Trophoblast cell (in vitro differentiated cells and primary cell): ENCODE data around the gene ZBTB20.

Source experiments
- DNase-seq, 2 donors: peaks; one replicate each; pipeline ENCODE4 v3.0.0-alpha.2; 2016
- H2AFZ ChIP-seq: 2 replicates; pipeline ENCODE4 v1.6.1; 2013; ENCODE audit warnings: low read length, moderate library complexity, mild to moderate bottlenecking; ENCODE audit not compliant: insufficient read depth, poor library complexity
- H2AK5ac ChIP-seq: 2 replicates; pipeline ENCODE4 v1.6.1; 2013; ENCODE audit warnings: mild to moderate bottlenecking, low read length
- H2BK120ac ChIP-seq: 2 replicates; pipeline ENCODE4 v1.6.1; 2013; ENCODE audit warnings: low read length, mild to moderate bottlenecking, moderate library complexity; ENCODE audit not compliant: insufficient read depth, poor library complexity
- H2BK12ac ChIP-seq: 2 replicates; pipeline ENCODE4 v1.6.1; 2013; ENCODE audit warnings: mild to moderate bottlenecking, low read length, moderate library complexity
- H2BK5ac ChIP-seq: 2 replicates; pipeline ENCODE4 v1.6.1; 2013; ENCODE audit warnings: low read length, low read depth, moderate library complexity, mild to moderate bottlenecking; ENCODE audit not compliant: poor library complexity
- H3K14ac ChIP-seq: 2 replicates; pipeline ENCODE4 v1.6.1; 2013; ENCODE audit warnings: mild to moderate bottlenecking, low read length
- H3K18ac ChIP-seq: 2 replicates; pipeline ENCODE4 v1.6.1; 2013; ENCODE audit warnings: mild to moderate bottlenecking, low read length
- H3K23ac ChIP-seq: 2 replicates; pipeline ENCODE4 v1.6.1; 2013; ENCODE audit warnings: low read length
- H3K27ac ChIP-seq: 2 replicates; pipeline ENCODE4 v1.5.1; 2013; ENCODE audit warnings: low read depth, mild to moderate bottlenecking, inconsistent platforms, low read length, moderate library complexity
- H3K27me3 ChIP-seq: 2 replicates; pipeline ENCODE4 v1.6.1; 2013; ENCODE audit warnings: inconsistent platforms, mild to moderate bottlenecking, low read length, moderate library complexity; ENCODE audit not compliant: insufficient read depth
- H3K36me3 ChIP-seq, 2 experiments: 1 replicate in 1 of 2; 2 replicates in 1 of 2; pipeline ENCODE4 v1.6.1; 2013; ENCODE audit warnings: low read length in 2 of 2, mild to moderate bottlenecking in 2 of 2, moderate library complexity in 1 of 2; ENCODE audit not compliant: insufficient read depth in 2 of 2, control insufficient read depth in 1 of 2
- H3K4ac ChIP-seq: 2 replicates; pipeline ENCODE4 v1.6.1; 2013; ENCODE audit warnings: low read depth, mild to moderate bottlenecking, low read length, moderate library complexity
- H3K4me1 ChIP-seq, 2 experiments: 1 replicate in 1 of 2; 2 replicates in 1 of 2; pipeline ENCODE4 v1.6.1; 2013; ENCODE audit warnings: low read length in 2 of 2, mild to moderate bottlenecking in 2 of 2, moderate library complexity in 1 of 2; ENCODE audit not compliant: insufficient read depth in 2 of 2, control insufficient read depth in 1 of 2
- H3K4me2 ChIP-seq: 2 replicates; pipeline ENCODE4 v1.6.1; 2013; ENCODE audit warnings: inconsistent platforms, mild to moderate bottlenecking, low read length, moderate library complexity
- H3K4me3 ChIP-seq: 2 replicates; pipeline ENCODE4 v1.5.1; 2013; ENCODE audit warnings: mild to moderate bottlenecking, low read depth, low read length, inconsistent platforms
- H3K79me1 ChIP-seq: one replicate; pipeline ENCODE4 v1.6.1; 2013; ENCODE audit warnings: low read length
- H3K79me2 ChIP-seq: 2 replicates; pipeline ENCODE4 v1.6.1; 2013; ENCODE audit warnings: low read length, mild to moderate bottlenecking; ENCODE audit not compliant: control insufficient read depth, insufficient read depth, poor library complexity
- H3K9ac ChIP-seq: 2 replicates; pipeline ENCODE4 v1.6.1; 2013; ENCODE audit warnings: mild to moderate bottlenecking, low read length
- H3K9me3 ChIP-seq: 2 replicates; pipeline ENCODE4 v1.6.1; 2013; ENCODE audit warnings: low read depth, mild to moderate bottlenecking, control low read depth, inconsistent platforms, low read length; ENCODE audit not compliant: insufficient read depth
- H4K12ac ChIP-seq: 2 replicates; pipeline ENCODE4 v1.6.1; 2013; ENCODE audit warnings: low read depth, mild to moderate bottlenecking, low read length, moderate library complexity
- H4K8ac ChIP-seq: 2 replicates; pipeline ENCODE4 v1.6.1; 2013; ENCODE audit warnings: low read depth, mild to moderate bottlenecking, low read length, moderate library complexity
- H4K91ac ChIP-seq: one replicate; pipeline ENCODE4 v1.6.1; 2013; ENCODE audit warnings: low read depth, mild to moderate bottlenecking, low read length, moderate library complexity
- WGBS: extraction: QIAGEN DNeasy Blood & Tissue Kit; methylation state at CpG from one replicate; pipeline ENCODE4 v1.1.7; 2013; ENCODE audit warnings: missing lambda C conversion rate; ENCODE audit not compliant: insufficient read length, insufficient coverage; ENCODE audit errors: extremely low coverage; 5-methylcytosine and 5-hydroxymethylcytosine counted together

The ZBTB20 gene

GRCh38 chr3:114480442-114480841 lies 666.6 kb downstream of the ZBTB20 start:
- no peak overlapping the region for H3K27ac ChIP-seq

GRCh38 chr3:114478801-114479200 lies 668.3 kb downstream of the ZBTB20 start:
- Histone ChIP-seq H2AFZ (no peak overlapping the region), H3K79me2 (no peaks in the 10 kb centered on the region), H2BK5ac (no peak overlapping the region), H3K4ac (no peak overlapping the region), H3K9ac (no peak overlapping the region), H3K79me1 (no peaks in the 10 kb centered on the region), H3K18ac (no peak overlapping the region), H4K12ac (no peak overlapping the region), H3K14ac (no peak overlapping the region), H3K36me3 (no peaks in the 10 kb centered on the region), H4K8ac (no peak overlapping the region), H3K27ac (no peak overlapping the region), H3K4me2 (no peak overlapping the region), H3K4me3 (no peak overlapping the region), H2AK5ac (no peak overlapping the region), H3K27me3 (no peaks in the 10 kb centered on the region), H3K23ac (no peak overlapping the region), H2BK120ac (no peak overlapping the region), H3K9me3 (no peaks in the 10 kb centered on the region), H4K91ac (no peak overlapping the region), H2BK12ac (no peak overlapping the region), H3K4me1 (no peaks in the 10 kb centered on the region)
- DNase-seq, result no peak

More at GRCh38 chr3:114480442-114480841, 666.6 kb downstream of the ZBTB20 start:
- H3K27me3 ChIP-seq, result no peaks in the 10 kb centered on the region
- no peaks in the 10 kb centered on the region for H3K9me3 ChIP-seq
- no peak overlapping the region for H2AFZ ChIP-seq
- H3K4me1 ChIP-seq, result no peaks in the 10 kb centered on the region
- no peak overlapping the region for H3K4ac ChIP-seq
- no peak overlapping the region for H2AK5ac ChIP-seq
- H3K79me2 ChIP-seq, result no peaks in the 10 kb centered on the region
- no peak overlapping the region for H4K91ac ChIP-seq
- no peak overlapping the region for H3K14ac ChIP-seq
- H3K23ac ChIP-seq, result no peak overlapping the region
- no peak overlapping the region for H2BK120ac ChIP-seq
- no CpG with 5 or more reads among the region's 3 CpGs for WGBS
- no peak overlapping the region for H2BK5ac ChIP-seq
- no peak overlapping the region for H3K9ac ChIP-seq
- no peaks in the 10 kb centered on the region for H3K79me1 ChIP-seq
- no peak overlapping the region for H2BK12ac ChIP-seq
- peak in 1 of 2 donors; percentile 45 for DNase-seq
- no peak overlapping the region for H3K18ac ChIP-seq
- no peaks in the 10 kb centered on the region for H3K36me3 ChIP-seq
- H4K8ac ChIP-seq, result no peak overlapping the region
- no peak overlapping the region for H4K12ac ChIP-seq
- no peak overlapping the region for H3K4me3 ChIP-seq
- no peak overlapping the region for H3K4me2 ChIP-seq

- Histone ChIP-seq H3K79me1 (no peaks in the 10 kb centered on the region), H4K8ac (no peak overlapping the region), H2AK5ac (no peak overlapping the region), H3K4me2 (no peak overlapping the region), H3K27me3 (no peaks in the 10 kb centered on the region), H3K4me1 (no peaks in the 10 kb centered on the region), H2BK12ac (no peak overlapping the region), H3K23ac (no peak overlapping the region), H2BK120ac (no peak overlapping the region), H3K9ac (no peak overlapping the region), H3K4ac (no peak overlapping the region), H4K91ac (no peak overlapping the region), H2AFZ (no peak overlapping the region), H3K4me3 (no peak overlapping the region), H3K14ac (no peak overlapping the region), H3K9me3 (no peaks in the 10 kb centered on the region), H2BK5ac (no peak overlapping the region), H3K27ac (no peak overlapping the region), H3K36me3 (no peaks in the 10 kb centered on the region), H4K12ac (no peak overlapping the region), H3K18ac (no peak overlapping the region), H3K79me2 (no peaks in the 10 kb centered on the region)
- no peak for DNase-seq
Measured at GRCh38 chr3:114476511-114476910, 670.6 kb downstream of the ZBTB20 start.

GRCh38 chr3:114471478-114471877 lies 675.6 kb downstream of the ZBTB20 start:
- Histone ChIP-seq H4K91ac (no peak overlapping the region), H2AFZ (no peak overlapping the region), H3K9me3 (no peaks in the 10 kb centered on the region), H3K79me2 (no peaks in the 10 kb centered on the region), H3K4me3 (no peak overlapping the region), H3K27me3 (no peaks in the 10 kb centered on the region), H4K8ac (no peak overlapping the region), H3K27ac (no peak overlapping the region), H3K36me3 (no peaks in the 10 kb centered on the region), H3K4me2 (no peak overlapping the region), H2BK120ac (no peak overlapping the region), H2BK5ac (no peak overlapping the region), H2BK12ac (no peak overlapping the region), H3K9ac (no peak overlapping the region), H2AK5ac (no peak overlapping the region), H3K14ac (no peak overlapping the region), H3K4me1 (no peaks in the 10 kb centered on the region), H4K12ac (no peak overlapping the region), H3K4ac (no peak overlapping the region), H3K18ac (no peak overlapping the region), H3K79me1 (no peaks in the 10 kb centered on the region), H3K23ac (no peak overlapping the region)
- no peak for DNase-seq
- WGBS, result no CpG with 5 or more reads among the region's 2 CpGs

GRCh38 chr3:114469070-114469469 lies 678.0 kb downstream of the ZBTB20 start:
- Histone ChIP-seq H2AFZ (no peak overlapping the region), H3K4ac (no peak overlapping the region), H3K27me3 (no peaks in the 10 kb centered on the region), H3K18ac (no peak overlapping the region), H2AK5ac (no peak overlapping the region), H4K91ac (no peak overlapping the region), H2BK5ac (no peak overlapping the region), H4K12ac (no peak overlapping the region), H3K4me2 (no peak overlapping the region), H3K27ac (no peak overlapping the region), H4K8ac (no peak overlapping the region), H3K4me1 (no peaks in the 10 kb centered on the region), H3K79me2 (no peaks in the 10 kb centered on the region), H3K79me1 (no peaks in the 10 kb centered on the region), H2BK12ac (no peak overlapping the region), H3K36me3 (no peaks in the 10 kb centered on the region), H3K9ac (no peak overlapping the region), H3K14ac (no peak overlapping the region), H3K4me3 (no peak overlapping the region), H3K23ac (no peak overlapping the region), H2BK120ac (no peak overlapping the region), H3K9me3 (no peaks in the 10 kb centered on the region)
- WGBS, result no CpG with 5 or more reads among the region's 1 CpG
- DNase-seq, result no peak
